IPS-18c (cell line): ENCODE data around the gene MGMT.

Experiments used
- H3K4me3 ChIP-seq: 2 replicates; pipeline ENCODE4 v1.7.0; 2013; ENCODE audit warnings: low read depth, mild to moderate bottlenecking, low read length, moderate library complexity; ENCODE audit not compliant: insufficient read depth
- H3K9me3 ChIP-seq: one replicate; pipeline ENCODE4 v1.6.1; 2013; ENCODE audit warnings: mild to moderate bottlenecking, low read length, moderate library complexity; ENCODE audit not compliant: control insufficient read depth, insufficient read depth

Gene MGMT

DNA sequence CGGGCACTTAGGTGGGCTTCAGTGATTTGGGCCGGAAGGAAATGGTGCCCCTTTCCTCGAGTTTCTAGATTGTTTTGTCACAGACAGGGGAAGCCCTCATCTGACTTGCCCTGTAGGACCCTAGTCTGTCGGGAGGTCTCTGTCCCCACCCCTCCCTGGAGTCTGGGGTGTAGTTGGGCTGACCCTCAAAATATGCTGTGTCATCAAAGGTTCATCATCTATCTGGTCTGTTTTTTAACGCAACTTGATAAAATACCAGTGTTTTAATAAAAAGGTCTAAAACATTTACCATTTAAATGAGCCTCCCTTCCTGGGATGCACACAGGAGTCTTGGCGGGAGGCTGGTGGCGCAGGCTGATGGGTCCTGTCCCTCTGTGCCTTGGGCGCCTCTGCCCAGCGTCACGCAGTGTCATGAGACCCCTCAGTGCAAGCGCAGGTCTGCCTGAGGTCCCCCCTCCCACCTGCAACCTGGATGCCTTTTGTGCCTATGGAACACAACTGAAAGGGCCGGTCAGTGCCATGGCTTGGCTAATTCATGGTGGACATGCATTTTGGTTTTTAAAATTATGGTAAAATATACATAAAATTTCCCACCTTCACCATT is 146.4 kb downstream of the MGMT start:
- no peak overlapping the region for H3K4me3 ChIP-seq
- no peaks in the 10 kb centered on the region for H3K9me3 ChIP-seq

DNA sequence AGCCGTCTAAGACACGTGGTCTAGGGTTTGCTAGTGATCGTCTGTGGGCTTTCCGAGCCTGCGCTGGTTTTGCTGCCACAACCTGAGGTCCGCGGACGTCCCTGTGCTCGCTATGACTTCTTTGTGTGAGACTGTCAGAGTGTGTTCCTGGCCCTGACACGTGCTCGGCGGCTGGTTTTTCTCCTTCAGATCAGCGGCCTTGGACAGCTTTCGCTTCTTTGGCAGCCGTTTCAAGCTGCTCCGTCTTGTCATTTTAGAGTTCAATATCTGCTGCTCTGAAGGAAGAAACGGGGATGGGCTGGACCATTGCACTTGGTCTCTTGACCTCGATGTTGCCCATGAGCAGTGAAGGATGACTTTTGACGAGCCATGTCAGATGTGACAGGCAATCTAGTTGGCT is 147.3 kb downstream of the MGMT start:
- Histone ChIP-seq H3K4me3 (no peak overlapping the region), H3K9me3 (no peaks in the 10 kb centered on the region)

DNA sequence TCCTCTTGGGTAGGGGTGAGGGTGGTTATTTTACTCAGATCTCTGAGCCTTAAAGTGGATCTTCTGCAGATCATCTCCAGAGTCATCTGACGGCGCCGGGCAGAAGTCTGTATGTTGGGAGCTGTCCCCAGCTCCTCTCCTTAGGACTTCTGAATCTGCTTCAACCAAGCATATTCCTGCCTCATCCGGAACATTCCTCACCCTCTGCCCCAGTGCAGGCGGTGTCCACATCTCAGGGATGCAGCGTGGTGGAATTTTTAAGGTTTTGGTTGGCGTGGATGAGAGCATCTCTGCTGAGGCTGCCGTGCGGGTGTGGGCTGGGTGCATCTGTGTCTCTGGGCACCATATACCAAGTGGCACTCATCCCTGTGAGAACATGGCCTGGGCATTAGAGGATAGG is 148.3 kb downstream of the MGMT start:
- Histone ChIP-seq H3K4me3 (no peak overlapping the region), H3K9me3 (no peaks in the 10 kb centered on the region)

DNA sequence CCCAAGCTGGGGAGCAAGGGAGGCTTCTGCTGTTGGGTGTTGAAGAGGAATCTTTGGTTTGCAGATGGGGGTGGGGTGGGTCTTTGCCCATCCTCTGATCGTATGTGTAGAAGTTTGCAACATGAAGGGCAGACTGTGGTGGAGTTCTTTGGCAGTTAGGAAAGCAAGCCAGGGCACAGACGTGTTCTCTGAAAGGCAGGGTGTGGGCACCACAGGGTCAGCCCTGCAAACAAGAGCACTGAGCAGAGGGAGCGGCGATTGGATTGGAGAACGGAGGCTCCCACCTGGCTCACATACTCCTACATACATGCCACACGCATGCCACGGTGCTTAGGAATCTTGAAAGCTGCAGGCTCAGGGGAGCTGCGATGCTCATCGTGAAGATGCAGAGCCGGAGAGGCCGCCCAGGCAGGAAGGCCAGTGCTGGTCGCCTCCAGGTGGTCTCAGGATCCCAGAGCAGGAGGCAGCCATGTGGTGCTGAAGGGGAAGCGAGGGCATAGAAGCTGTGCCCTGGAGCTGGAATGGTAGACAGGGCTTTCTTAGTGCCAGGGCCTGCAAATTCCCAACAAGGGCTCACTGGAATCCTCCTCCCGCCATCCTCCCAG is 149.0 kb downstream of the MGMT start:
- Histone ChIP-seq H3K9me3 (no peaks in the 10 kb centered on the region), H3K4me3 (no peak overlapping the region)

DNA sequence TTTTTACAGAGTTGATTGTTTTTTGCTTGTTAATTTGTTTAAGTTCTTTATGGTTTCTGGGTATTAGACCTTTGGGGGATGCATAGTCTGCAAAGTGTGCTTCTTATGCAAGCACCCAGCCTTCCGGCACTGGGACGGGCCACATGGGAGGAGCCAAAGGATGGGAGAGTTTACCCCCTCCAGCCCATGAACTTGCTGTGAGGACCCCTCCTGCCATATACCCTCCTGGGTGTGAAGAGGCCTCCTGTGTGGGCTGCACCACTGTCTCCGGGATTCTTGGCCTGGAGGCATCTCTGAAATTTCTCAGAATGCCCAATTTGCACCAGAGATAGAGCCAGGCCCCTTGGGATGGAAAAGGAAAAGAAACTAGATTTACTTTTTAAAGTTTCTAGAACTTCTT is 150.7 kb downstream of the MGMT start:
- Histone ChIP-seq H3K4me3 (no peak overlapping the region), H3K9me3 (no peaks in the 10 kb centered on the region)

DNA sequence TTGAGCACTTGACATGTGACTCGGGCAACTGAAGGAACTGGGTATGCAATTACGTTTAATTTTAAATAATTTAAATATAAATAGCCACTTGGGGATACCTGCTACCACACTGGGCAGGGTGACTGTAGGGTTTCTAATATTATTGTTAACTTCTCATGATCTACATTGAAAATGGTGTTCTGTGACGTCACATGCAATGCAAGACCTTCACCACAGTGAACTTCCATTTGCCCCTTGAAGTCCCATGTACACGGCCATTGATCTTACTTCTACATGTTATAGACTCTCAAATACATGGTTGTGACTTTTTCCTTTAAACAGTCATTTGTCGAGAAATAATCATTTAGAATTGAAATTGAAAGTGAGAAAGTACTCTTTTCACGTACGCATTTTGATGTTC is 154.0 kb downstream of the MGMT start:
- Histone ChIP-seq H3K9me3 (no peaks in the 10 kb centered on the region), H3K4me3 (no peak overlapping the region)

DNA sequence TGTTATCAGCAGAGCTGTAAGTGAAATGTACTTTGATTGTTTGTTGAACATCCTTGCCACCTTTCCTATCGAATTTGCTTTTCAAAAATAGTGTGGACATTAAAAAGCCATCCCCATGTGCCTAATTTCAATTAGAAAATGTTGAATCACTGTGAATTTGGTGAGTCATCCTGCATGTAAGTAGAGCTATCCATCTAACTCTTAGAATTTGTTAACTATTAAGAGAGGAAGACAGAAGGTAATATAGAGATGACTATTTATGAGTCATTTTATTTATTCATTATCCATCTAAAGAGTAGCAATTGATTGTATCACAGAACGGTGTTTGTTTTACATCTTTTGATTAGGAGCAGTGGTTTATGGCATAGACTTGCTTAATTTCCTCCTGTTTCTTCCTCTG is 154.7 kb downstream of the MGMT start:
- H3K4me3 ChIP-seq: no peak overlapping the region
- H3K9me3 ChIP-seq: no peaks in the 10 kb centered on the region

DNA sequence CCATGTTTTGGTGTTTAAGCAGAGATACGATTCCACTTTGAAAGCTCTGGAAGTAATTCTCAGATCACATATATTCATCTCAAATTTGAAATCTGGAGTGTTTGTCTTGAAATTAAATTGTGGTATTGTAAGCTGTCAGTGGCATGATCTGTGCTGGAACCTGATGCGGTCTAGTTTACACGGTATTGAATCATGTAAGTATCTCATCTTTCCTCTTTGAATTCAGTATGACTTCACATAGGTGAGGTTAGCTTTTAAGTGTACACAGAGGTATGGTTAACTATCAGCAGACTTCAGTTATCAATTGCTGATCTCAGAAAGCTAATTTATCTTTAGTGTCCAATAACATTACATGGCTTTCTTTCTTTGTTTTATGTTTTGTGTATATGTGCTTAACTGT is 155.2 kb downstream of the MGMT start:
- no peak overlapping the region for H3K4me3 ChIP-seq

DNA sequence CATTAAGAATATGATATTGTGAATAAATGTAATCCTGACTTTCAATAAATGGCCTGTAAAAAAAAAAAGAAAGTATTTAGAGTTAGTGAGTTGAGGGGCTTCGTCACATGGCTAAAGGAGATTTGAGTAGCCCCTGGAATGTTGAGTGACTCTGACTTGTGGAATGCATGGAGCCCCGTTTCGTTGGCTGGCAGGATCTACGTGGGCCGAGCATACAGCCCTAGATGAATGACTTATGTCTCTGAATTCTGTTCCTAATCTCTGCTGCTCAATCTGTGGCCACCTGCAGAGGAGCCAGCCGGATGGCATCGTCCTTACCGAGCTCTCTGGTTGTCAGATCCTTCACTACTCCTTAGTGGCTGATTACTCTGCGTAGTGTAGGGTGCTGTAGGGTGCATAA is 155.7 kb downstream of the MGMT start:
- H3K9me3 ChIP-seq: no peaks in the 10 kb centered on the region
- no peak overlapping the region for H3K4me3 ChIP-seq

More for the DNA sequence above, 155.2 kb downstream of the MGMT start:
- no peaks in the 10 kb centered on the region for H3K9me3 ChIP-seq

DNA sequence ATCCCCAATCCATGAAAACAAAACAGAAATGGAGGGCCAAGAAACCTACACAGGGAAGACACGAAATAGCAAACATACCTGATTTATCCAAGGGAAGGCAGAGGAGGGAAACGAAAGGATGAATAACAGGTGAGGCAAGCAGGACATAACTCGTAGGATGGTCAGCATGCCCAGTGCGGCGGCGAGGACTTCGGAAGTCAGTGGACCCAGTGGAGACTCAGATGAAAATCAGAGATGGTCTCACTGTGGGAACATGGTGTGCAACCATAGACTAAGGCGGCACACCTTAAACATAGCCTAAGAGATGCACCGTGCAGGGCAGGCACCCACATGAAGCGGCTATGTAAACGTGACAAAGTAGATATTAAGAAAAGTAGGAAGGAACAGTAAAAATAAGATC is 157.5 kb downstream of the MGMT start:
- Histone ChIP-seq H3K4me3 (no peak overlapping the region), H3K9me3 (no peaks in the 10 kb centered on the region)

DNA sequence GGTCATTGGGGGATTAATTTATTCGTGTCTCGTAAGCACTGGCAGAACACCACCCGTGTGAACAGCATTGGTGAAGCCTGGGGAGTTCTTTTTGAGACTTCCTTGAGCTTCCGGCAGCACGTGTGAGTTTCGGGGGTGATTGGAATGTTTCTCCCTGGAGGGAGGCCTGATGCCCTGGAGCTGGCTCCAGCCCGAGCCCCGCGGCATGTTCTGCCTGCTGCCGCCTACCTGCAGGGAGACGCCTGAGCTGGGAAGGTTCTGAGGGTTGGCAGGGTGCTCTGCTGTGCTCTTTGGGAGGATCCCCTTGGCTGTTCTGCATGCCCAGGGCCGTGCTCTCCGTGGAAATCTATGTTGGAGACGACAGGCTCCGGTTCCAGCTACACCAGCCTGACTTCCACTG is 159.3 kb downstream of the MGMT start:
- Histone ChIP-seq H3K9me3 (no peaks in the 10 kb centered on the region), H3K4me3 (no peak overlapping the region)

DNA sequence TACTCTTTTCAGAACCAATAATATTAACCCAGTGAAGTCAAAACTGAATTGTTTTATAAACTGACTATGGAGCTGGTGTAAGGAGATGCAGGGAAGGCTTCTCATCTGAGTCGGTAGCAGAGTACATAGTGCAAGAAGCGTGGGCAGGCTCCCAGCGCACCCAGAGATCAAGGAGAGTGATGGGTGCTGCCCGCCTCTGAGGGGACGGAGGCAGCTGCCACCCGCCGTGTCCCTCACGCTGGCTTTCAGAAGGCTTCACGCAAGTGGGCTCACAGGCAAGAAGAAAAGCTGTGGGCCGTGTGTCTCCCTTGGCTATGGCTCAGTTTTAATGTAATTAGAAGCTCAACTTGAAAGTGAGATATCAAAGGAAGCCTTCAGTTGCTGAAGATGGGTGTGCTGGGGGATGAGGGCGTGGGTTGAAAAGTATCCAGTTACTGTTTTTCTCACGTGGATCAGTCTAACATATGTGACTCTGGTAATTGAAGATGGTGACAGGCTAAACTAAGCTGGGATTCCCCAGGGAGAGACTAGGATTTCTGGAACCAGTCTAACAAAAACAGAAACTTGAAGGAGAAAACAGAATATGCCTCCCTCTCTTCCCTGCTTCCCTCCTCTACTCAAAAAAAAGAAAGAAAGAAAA is 159.9 kb downstream of the MGMT start:
- Histone ChIP-seq H3K9me3 (no peaks in the 10 kb centered on the region), H3K4me3 (no peak overlapping the region)

DNA sequence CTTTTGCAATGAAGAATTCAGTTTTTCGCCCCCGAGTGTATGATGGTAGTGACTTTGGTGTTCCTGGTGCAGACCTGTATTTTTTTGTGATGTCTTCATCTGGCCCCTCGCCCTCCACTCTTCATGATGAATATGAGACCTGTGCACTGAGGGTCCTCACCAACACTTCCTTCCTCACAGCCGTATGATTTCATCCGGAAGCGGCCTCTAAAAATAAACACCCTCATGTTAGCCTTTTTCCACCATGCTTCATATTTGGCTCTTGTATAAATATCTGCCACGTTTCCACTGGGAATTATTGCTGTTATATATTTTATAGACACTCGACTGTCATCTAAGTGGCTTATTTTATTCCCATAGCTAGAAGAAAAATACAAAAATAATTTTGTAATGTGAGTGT is 160.4 kb downstream of the MGMT start:
- no peaks in the 10 kb centered on the region for H3K9me3 ChIP-seq
- H3K4me3 ChIP-seq: no peak overlapping the region

DNA sequence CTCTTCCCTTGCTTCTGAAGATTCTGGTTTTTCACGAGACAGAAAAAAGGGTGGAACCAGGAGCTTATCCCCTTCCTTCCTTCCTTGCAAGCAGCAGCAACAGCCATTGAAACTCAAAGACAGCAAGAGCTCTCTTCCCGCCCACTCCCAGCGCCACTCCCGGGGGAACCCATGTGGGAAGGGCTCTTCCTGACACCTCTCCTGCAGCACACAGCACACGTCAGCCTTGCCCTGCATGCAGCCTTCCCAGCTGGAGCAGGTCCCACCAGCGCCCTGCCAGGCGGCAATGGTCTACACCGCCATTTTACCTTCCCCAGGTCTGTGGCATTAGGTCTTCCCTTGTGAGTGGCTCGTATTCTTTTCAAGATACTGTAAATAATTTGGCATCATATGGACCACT is 161.8 kb downstream of the MGMT start:
- Histone ChIP-seq H3K9me3 (no peaks in the 10 kb centered on the region), H3K4me3 (no peak overlapping the region)

DNA sequence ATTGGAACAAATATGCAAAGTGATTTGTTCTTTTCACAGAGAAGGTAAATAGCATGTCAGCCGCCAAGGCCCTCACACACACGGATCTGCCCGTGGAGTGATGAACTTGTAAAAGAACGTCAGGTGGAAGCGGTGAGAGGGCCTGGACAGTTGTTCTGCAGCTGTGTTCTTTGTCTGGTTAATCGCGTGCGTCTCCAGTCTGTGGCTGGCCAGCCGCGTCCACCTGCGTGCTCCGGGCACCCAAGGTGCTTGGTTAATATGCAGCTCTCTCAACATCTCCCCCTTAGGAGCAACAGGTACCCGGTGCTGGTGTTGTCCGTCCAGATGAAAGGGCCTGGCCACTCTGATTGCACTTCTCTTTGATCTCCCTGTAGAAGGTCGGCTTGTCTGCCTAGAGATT is 162.9 kb downstream of the MGMT start:
- Histone ChIP-seq H3K9me3 (no peaks in the 10 kb centered on the region), H3K4me3 (no peak overlapping the region)

DNA sequence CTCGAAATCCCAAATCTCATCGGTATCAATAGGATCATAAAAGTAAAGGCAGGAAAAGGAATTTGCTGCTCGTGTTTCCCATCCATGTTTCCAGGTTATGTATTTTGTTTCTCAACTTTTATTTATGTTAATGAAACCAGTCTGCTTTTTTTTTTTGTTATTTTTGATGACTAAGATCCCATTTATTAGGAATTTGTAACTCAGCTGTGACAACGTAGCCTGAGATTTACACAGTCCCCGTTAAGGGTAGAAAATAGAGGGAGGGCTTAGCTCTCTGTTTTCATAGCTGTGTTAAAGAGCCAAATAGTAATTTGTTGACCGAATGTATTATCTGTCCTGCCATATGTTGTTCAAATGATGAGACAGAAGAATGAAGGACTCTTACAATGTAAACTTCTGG is 164.0 kb downstream of the MGMT start:
- no peaks in the 10 kb centered on the region for H3K9me3 ChIP-seq
- no peak overlapping the region for H3K4me3 ChIP-seq

DNA sequence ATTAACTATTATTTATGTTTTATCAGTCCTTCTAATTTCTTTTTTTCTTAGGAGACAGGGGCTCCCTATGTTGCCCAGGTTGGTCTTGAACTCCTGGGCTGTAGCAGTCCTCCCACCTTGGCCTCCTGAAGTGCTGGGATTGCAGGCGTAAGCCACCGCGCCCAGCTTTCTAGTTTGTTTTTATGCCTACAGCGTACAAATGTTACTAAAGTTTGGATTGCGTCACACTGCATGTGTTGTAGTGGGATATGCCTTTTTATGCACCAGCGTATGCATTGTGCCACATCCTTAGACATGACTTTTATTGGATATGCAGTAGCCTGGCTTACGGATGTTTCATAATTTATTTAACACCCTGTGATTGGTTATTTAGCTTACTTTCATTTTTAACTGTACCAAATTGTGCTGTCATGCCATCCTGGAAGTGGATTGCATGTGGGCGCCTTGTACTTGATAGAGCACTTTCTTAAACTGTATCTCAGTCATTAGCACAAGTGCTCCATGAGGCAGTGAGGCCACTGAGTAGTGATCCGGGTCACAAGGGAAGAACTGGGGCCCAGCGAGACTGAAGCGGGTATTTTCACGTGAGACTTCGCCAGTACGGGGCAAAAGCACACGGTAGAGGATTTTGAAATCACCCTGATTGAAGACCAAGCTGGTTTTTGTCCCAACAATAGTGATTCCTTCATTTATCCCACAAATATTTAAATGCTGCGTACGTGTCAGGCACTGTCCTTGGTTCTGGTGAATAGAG is 165.0 kb downstream of the MGMT start:
- no peaks in the 10 kb centered on the region for H3K9me3 ChIP-seq
- H3K4me3 ChIP-seq: no peak overlapping the region

DNA sequence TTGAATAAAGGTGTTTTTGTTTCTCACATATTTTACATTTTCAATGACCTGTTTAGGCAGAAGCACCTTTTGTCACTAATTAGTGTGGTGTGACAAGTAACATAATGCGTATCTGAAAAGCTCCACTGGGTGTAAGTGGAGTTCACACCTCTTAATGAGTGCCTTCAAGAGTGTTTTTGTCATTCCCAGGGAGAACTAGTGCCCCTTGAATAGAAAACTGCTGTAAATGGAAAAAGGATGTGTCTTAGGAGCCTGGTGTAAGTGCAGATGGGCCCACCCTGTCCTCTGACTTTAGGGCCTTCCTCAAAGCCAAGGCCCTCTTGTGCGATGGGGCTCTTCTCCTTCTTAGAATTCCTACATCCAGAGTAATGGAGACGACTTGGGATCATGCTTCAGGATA is 170.0 kb downstream of the MGMT start:
- H3K4me3 ChIP-seq: no peak overlapping the region
- H3K9me3 ChIP-seq: no peaks in the 10 kb centered on the region
